MCF 10A (cell line): Measurements from ENCODE around the gene CD300H. TPM values are rescaled to one million over a fixed set of nuclear protein-coding genes. Genes with fewer than 3 reads are reported as not detected.
"Not testable (repeated sequence)": the region's sequence is repeated elsewhere in the genome, so short reads cannot be mapped to it uniquely, and the experiment has no call there.

Experiments
- BruUV-seq: library from RNA; stranded (reverse); fragments of 400-500 nt; replicated peaks from 2 replicates; lab custom pipeline; 2021; lab: Mats Ljungman, UMichigan
- CTCF ChIA-PET: fragments of 300-600 bp; sonication (Branson Sonifier 250); formaldehyde crosslinking; extraction: SDS; loops from one replicate; lab custom pipeline; 2021; ENCODE audit warnings: antibody characterized with exemption, inconsistent platforms; lab: Yijun Ruan, JAX
- POLR2A ChIA-PET: fragments of 300-600, 350-650 bp; sonication (Branson Sonifier 250); formaldehyde crosslinking; extraction: SDS; loops from one replicate; lab custom pipeline; 2020; ENCODE audit warnings: antibody characterized with exemption, inconsistent platforms; lab: Yijun Ruan, JAX
- DNase-seq: peaks from one replicate; pipeline ENCODE4 v3.0.0-alpha.2; 2018; ENCODE audit not compliant: unreplicated experiment
- H3K27ac Mint-ChIP-seq: one replicate; pipeline ENCODE4 v1.8.0; 2022; ENCODE audit warnings: mild to moderate bottlenecking, low read depth, mixed read lengths; ENCODE audit not compliant: unreplicated experiment
- H3K27me3 Mint-ChIP-seq: one replicate; pipeline ENCODE4 v1.8.0; 2022; ENCODE audit warnings: mixed read lengths; ENCODE audit not compliant: insufficient read depth, unreplicated experiment
- H3K36me3 Mint-ChIP-seq: one replicate; pipeline ENCODE4 v1.8.0; 2022; ENCODE audit warnings: mild to moderate bottlenecking, moderate library complexity, mixed read lengths; ENCODE audit not compliant: insufficient read depth, unreplicated experiment
- H3K4me1 Mint-ChIP-seq: one replicate; pipeline ENCODE4 v1.8.0; 2022; ENCODE audit warnings: mixed read lengths; ENCODE audit not compliant: insufficient read depth, unreplicated experiment
- H3K4me3 Mint-ChIP-seq: one replicate; pipeline ENCODE4 v1.8.0; 2022; ENCODE audit warnings: mild to moderate bottlenecking, moderate library complexity, mixed read lengths; ENCODE audit not compliant: unreplicated experiment
- H3K9me3 Mint-ChIP-seq: one replicate; pipeline ENCODE4 v1.8.0; 2022; ENCODE audit warnings: mixed read lengths; ENCODE audit not compliant: unreplicated experiment
- intact Hi-C: fragments of 100-400 bp; cut with micrococcal nuclease; formaldehyde crosslinking; loops from 2 replicates; pipeline ENCODE4 v1.14.1; 2022
- total RNA-seq: library from RNA; stranded (reverse); gene quantifications from 2 replicates; pipeline ENCODE4 v1.2.3, GENCODE V29; 2022
- TF ChIP-seq, protein P1 (sequence below): fragments of 200-600 bp; IDR thresholded peaks from one replicate; pipeline ENCODE4 v1.8.0; 2022; ENCODE audit warnings: antibody characterized with exemption, mild to moderate bottlenecking; ENCODE audit not compliant: unreplicated experiment

Gene CD300H
- total RNA-seq, 1 experiment from 2014 or later = not detected

DNA sequence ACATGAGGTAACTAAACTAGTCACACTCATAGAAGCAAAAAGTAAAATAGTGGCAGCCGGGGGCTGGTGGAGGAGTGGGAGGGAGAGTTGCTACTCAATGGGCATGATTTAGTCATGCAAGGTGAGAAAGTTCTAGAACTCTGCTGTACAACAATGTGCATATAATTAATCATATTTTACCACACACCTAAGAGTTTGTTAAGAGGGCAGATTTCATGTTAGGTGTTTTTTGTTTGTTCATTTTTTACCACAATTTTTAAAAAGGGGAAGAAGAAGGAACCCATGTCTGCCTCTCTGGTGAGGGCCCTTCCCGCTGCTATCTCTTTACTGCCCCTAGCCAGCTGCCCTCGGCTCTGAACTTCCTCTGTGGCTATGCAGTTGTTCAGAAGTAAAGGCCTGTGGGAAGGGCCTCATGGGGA lies 47.3 kb downstream of the CD300H start:
- POLR2A ChIA-PET = interaction anchor here (0.9 to 1.2 kb wide), 2 partner anchors 8 to 47 kb away, joined by 3 to 5 read pairs; partner anchors contain the start of gene CD300H
- Mint-ChIP-seq H3K9me3 (no peaks in the 10 kb centered on the region), H3K27ac (no peak overlapping the region), H3K4me1 (peaks cover 5% of the 10 kb centered on the region), H3K4me3 (no peak overlapping the region), H3K36me3 (peaks cover 5% of the 10 kb centered on the region), H3K27me3 (peaks cover 27% of the 10 kb centered on the region)
- DNase-seq = no peak
- TF ChIP-seq, protein P1, sequence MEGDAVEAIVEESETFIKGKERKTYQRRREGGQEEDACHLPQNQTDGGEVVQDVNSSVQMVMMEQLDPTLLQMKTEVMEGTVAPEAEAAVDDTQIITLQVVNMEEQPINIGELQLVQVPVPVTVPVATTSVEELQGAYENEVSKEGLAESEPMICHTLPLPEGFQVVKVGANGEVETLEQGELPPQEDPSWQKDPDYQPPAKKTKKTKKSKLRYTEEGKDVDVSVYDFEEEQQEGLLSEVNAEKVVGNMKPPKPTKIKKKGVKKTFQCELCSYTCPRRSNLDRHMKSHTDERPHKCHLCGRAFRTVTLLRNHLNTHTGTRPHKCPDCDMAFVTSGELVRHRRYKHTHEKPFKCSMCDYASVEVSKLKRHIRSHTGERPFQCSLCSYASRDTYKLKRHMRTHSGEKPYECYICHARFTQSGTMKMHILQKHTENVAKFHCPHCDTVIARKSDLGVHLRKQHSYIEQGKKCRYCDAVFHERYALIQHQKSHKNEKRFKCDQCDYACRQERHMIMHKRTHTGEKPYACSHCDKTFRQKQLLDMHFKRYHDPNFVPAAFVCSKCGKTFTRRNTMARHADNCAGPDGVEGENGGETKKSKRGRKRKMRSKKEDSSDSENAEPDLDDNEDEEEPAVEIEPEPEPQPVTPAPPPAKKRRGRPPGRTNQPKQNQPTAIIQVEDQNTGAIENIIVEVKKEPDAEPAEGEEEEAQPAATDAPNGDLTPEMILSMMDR = no peak
- BruUV-seq = no TSS peak
- intact Hi-C loops = no loop called here
- CTCF ChIA-PET = interaction anchor here (1.8 kb wide), 1 partner anchor 12 kb away, joined by 4 read pairs; no protein-coding TSS in a partner anchor

DNA sequence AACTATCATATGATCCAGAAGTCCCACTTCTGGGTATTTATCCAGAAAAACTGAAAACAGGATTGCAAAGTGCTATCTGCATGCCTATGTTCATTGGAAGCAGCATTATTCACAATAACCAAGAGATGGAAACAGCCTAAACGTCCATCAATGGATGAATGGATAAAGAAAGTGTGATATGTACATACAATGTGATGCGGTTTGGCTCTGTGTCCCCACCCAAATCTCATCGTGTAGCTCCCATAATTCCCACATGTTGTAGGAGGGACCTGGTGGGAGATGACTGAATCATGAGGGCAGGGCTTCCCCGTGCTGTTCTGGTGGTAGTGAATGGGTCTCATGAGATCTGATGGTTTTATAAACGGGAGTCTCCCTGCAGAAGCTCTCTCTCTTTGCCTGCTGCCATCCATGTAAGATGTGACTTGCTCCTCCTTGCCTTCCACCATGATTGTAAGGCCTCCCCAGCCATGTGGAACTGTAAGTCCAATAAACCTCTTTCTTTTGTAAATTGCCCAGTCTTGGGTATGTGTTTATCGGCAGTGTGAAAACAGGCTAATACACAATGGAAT lies 48.8 kb downstream of the CD300H start:
- Mint-ChIP-seq H3K36me3 (peaks cover 19% of the 10 kb centered on the region), H3K27me3 (peaks cover 13% of the 10 kb centered on the region)
- BruUV-seq, H3K4me3 Mint-ChIP-seq, intact Hi-C loops, H3K27ac Mint-ChIP-seq, DNase-seq, H3K4me1 Mint-ChIP-seq, H3K9me3 Mint-ChIP-seq: not testable (repeated sequence)
- ChIA-PET POLR2A (interaction anchor here (1.2 kb wide), 1 partner anchor 9 kb away, joined by 3 read pairs; no protein-coding TSS in a partner anchor), CTCF (interaction anchor here (0.6 to 0.9 kb wide), 2 partner anchors 13 to 79 kb away, joined by 3 read pairs; no protein-coding TSS in a partner anchor)

DNA sequence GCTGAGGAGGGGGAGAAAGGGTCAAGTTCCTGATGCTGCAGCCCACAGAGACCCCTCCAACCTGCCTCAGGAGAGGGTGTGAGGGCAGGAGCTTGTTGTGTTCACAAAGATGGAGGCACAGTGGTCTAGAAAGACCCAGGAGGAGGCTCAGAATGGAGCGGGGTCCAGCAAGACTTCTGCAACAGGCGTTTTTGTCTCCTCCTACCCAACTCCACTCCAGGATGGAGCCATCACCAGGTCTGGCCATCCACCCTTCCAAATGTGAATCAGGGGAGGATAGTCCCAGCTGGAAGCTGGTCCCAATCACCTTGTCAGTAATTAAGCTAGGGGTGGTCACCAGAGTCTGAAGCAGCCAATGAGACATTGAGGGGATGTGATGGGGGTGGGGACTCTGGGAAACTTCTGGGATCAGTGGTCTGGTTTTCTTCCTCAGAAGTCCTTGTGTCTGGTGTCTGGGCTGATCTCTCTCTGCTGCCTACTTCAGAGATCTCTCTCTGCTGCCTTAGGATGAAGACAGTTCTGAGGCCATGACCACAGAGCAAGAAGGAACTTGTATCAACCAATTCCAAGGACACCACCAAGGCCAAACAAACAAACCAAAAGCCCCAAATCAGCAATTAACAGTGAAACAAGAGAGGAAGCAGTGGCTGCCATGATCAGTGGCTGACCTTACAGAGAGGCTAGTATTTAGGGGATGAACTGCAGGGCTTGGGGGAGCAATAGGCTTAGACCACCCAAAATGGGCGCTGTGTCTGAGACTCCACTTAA lies 50.6 kb downstream of the CD300H start:
- Mint-ChIP-seq H3K4me1 (peaks cover 10% of the 10 kb centered on the region), H3K27ac (no peak overlapping the region), H3K27me3 (no peaks in the 10 kb centered on the region), H3K36me3 (peaks cover 19% of the 10 kb centered on the region), H3K4me3 (no peak overlapping the region), H3K9me3 (peaks cover 9% of the 10 kb centered on the region)
- intact Hi-C loops = no loop called here
- TF ChIP-seq, protein P1 = no peak
- ChIA-PET POLR2A (no interaction called here), CTCF (no interaction called here)
- BruUV-seq = no TSS peak
- no peak for DNase-seq

DNA sequence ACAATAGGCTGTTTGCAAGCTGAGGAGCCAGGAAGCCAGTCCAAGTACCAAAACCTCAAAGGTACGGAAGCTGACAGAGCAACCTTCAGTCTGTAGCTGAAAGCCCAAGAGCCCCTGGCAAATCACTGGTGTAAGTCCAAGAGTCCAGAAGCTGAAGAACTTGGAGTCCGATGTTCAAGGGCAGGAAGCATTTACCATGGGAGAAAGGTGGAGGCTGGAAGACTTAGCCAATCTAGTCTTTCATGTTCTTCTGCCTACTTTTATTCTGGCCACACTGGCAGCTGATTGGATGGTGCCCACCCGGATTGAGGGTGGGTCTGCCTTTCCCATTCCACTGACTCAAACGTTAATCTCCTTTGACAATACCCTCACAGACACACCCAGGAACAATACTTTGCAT lies 51.4 kb downstream of the CD300H start:
- peaks cover 9% of the 10 kb centered on the region for H3K9me3 Mint-ChIP-seq
- DNase-seq = no peak
- ChIA-PET CTCF (interaction anchor here (0.6 kb wide), 1 partner anchor 303 kb away, joined by 5 read pairs; no protein-coding TSS in a partner anchor), POLR2A (interaction anchor here (1.2 kb wide), 1 partner anchor 12 kb away, joined by 4 read pairs; no protein-coding TSS in a partner anchor)
- intact Hi-C loops = no loop called here
- H3K4me3 Mint-ChIP-seq = no peak overlapping the region
- H3K27me3 Mint-ChIP-seq = no peaks in the 10 kb centered on the region
- H3K4me1 Mint-ChIP-seq = peaks cover 9% of the 10 kb centered on the region
- BruUV-seq = no TSS peak
- no peak overlapping the region for H3K27ac Mint-ChIP-seq
- TF ChIP-seq, protein P1 = no peak
- peaks cover 19% of the 10 kb centered on the region for H3K36me3 Mint-ChIP-seq
